ENCODE results near the gene CPLANE1. TPM values are rescaled to one million over a fixed set of nuclear protein-coding genes. Genes with fewer than 3 reads are reported as not detected.
"Not testable (repeated sequence)": the region's sequence is repeated elsewhere in the genome, so short reads cannot be mapped to it uniquely, and the experiment has no call there.

The CPLANE1 gene
- total and polyA plus RNA-seq, 2 of the 4 experiments (the other 2 are of a cell fraction) = 4.4 to 17.9 TPM

DNA sequence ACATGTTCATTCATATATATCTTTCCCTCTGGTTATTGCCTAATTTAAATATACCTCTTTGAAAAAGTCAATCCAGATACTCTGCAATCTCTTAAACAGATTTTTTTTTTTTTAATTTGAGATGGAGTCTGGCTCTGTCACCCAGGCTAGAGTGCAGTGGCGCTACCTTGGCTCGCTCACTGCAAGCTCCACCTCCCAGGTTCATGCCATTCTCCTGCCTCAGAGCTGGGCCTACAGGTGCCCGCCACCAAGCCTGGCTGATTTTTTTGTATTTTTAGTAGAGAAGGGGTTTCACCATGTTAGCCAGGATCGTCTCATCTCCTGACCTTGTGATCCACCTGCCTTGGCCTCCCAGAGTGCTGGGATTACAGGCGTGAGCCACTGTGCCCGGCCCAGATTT, 28.8 kb downstream of the CPLANE1 start:
- WGBS, 2 experiments (ENCODE audit: extremely low coverage in 2 of 2, insufficient read length in 1 of 2) = no CpG with 5 or more reads among the region's 6 CpGs
- H3K4me3 ChIP-seq (ENCODE audit: insufficient read depth, low read depth, low read length); H3K4me1 ChIP-seq (ENCODE audit: control insufficient read depth, insufficient read depth, low read length): not testable (repeated sequence)

More for the DNA sequence above, 28.8 kb downstream of the CPLANE1 start:
- BruUV-seq (replicated peaks); H2BK120ac ChIP-seq (ENCODE audit: low read depth, low read length); H4K8ac ChIP-seq (ENCODE audit: low read depth in 2 of 2, low read length in 2 of 2); H3K18ac ChIP-seq (ENCODE audit: low read depth, low read length); H2AK5ac ChIP-seq (ENCODE audit: low read depth, low read length); H3K4me2 ChIP-seq (ENCODE audit: low read depth, low read length); H2BK5ac ChIP-seq (ENCODE audit: low read depth, low read length, poor library complexity, severe bottlenecking); ATAC-seq (ENCODE audit: low read depth); H3K9me3 ChIP-seq (ENCODE audit: control insufficient read depth, insufficient read depth, low read length); POLR2A ChIA-PET (ENCODE audit: unreplicated experiment); H3K4ac ChIP-seq (ENCODE audit: low read depth, low read length); DNase-seq; H2BK20ac ChIP-seq (ENCODE audit: low read depth, low read length); in situ Hi-C loops (cut with MboI; ENCODE audit: low sequenced_read_pairs); H3K9ac ChIP-seq (ENCODE audit: low read depth, low read length); H4K91ac ChIP-seq (ENCODE audit: insufficient read depth, low read depth, low read length); H4K20me1 ChIP-seq (ENCODE audit: insufficient read depth, low read length); dilution Hi-C loops (cut with HindIII; ENCODE audit: low sequenced_read_pairs, unreplicated experiment); H3K27ac ChIP-seq (ENCODE audit: insufficient read depth, low read length); H2AFZ ChIP-seq (replicated peaks; ENCODE audit: low read length, poor library complexity); H3K56ac ChIP-seq (ENCODE audit: extremely low read depth, insufficient read depth, low read length); H3K23ac ChIP-seq (ENCODE audit: low read depth, low read length); H2BK15ac ChIP-seq (ENCODE audit: low read depth, low read length); H3K9me1 ChIP-seq (ENCODE audit: insufficient read depth, low read length); H4K5ac ChIP-seq (ENCODE audit: low read depth, low read length); intact Hi-C loops (cut with micrococcal nuclease); H3K27me3 ChIP-seq (ENCODE audit: control insufficient read depth, insufficient read depth, low read length); H3K14ac ChIP-seq (replicated peaks; ENCODE audit: low read depth, low read length); H2AK9ac ChIP-seq (replicated peaks; ENCODE audit: low read depth, low read length, poor library complexity); H3K79me1 ChIP-seq (ENCODE audit: low read depth in 1 of 2, low read length in 2 of 2): not testable (repeated sequence)
- peaks cover 28% of the 10 kb centered on the region for H3K36me3 ChIP-seq (ENCODE audit: control insufficient read depth, insufficient read depth, low read length)
- CTCF ChIA-PET = interaction anchor here (0.6 to 0.8 kb wide), 3 partner anchors 25 to 391 kb away, joined by 3 to 5 read pairs (median 4); no protein-coding TSS in a partner anchor
